GM12892 (cell line): ENCODE data around the gene SUPT7L.

Experiments
- POLR2A ChIP-seq: IDR thresholded peaks from 2 replicates; pipeline ENCODE4 v1.6.1; 2011; ENCODE audit warnings: low read depth, low read length, control low read depth
- POLR2AphosphoS5 ChIP-seq: IDR thresholded peaks from 2 replicates; pipeline ENCODE4 v1.6.1; 2011; ENCODE audit warnings: low read depth, low read length, control low read depth
- TAF1 ChIP-seq: IDR thresholded peaks from 2 replicates; pipeline ENCODE4 v1.6.1; 2011; ENCODE audit warnings: low read depth, mild to moderate bottlenecking, control low read depth, low read length, borderline replicate concordance

DNA sequence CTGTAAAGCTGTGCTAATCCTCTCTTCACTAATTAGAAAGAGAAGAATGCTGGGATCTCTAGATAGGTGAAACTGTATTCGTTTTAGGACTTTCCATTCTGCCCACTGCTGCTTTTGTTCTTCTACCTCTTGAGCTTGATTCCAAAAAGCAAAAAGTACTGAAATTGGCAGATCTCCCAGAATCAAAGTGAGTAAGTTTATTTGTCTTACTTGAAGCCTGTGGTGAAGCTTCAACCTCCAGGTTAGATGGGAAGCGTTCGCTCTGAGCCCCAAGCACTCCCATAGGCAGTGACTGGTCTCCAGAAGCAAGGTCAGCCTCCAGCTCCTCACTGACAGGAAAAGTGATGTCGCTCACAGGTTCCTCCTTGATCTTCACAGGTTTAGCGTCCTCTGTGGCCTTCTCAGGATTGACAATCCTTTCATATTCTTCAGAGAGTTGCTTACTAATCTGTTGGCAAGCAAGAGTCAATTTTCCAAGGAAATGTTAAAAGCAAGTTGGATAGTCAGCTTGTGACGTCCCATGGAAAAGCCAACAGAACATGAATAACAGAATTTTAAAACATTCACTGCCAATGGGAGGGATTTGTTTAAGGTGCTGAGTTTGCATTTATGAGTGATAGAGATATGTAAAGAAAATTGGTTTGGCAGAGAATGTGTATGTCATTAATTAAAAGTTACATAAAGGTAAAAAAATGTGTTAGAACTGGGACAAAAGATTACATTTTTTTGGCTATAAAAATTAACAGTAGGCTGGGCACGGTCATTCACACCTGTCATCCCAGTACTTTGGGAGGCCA is 8.1 kb downstream of the SUPT7L start:
- no peak for TF ChIP-seq POLR2AphosphoS5
- no peak for TF ChIP-seq POLR2A
- TF ChIP-seq TAF1, result no peak
